ENCODE measurements around the gene BASP1. TPM values are rescaled to one million over a fixed set of nuclear protein-coding genes. Genes with fewer than 3 reads are reported as not detected.
A peak's percentile ranks its signal among the peaks of the same experiment; 100 is the strongest.

BASP1 gene
- total and polyA plus RNA-seq, 7 experiments from 2014 or later: 0.23 to 9.6 (median 1.2) TPM; not detected in 1

DNA sequence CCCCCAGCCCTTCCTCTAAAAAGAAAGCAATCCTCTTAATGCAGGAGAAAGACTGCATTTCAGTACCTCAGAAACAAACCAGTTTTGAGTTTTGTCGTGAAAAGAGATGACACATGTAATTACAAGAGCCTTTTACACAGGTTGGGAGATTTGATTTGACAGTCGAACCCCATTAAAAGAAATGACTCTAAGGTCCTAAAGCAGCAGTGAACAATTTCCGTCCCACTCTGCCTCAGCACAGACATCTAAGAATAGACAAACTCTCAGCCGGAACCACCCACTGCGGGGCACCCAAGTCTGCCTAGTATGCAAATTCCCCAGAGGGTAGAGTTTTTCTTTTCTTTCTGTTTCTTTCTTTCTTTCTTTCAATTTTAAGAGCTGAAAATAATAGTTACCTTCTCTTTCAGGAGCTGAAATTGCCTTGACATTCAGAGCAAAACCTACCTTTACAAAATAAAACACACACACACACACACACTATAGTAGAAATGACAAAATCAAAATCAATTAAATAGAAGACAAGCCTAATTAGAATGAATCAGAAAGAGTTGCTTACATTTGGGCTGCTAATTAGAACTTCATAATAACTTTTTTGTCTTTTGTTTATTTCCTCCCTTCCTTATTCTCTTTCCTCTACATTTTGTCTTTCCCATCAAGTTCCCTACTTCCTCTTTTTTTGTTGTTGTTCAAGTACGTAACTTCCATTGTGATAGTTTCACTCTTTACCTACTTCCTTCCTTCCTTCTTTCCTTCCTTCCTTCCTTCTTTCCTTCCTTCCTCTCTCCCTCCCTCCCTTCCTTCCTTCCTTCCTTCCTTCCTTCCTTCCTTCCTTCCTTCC is 65.1 kb downstream of the BASP1 start:
- Histone ChIP-seq H3K36me3 (ENCODE audit: control insufficient read depth in 2 of 3, insufficient read depth in 3 of 3, low read length in 3 of 3) (no peaks in the 10 kb centered on the region), H3K4me1 (ENCODE audit: control insufficient read depth in 2 of 2, insufficient read depth in 2 of 2, low read length in 2 of 2) (no peaks in the 10 kb centered on the region), H3K4me3 (ENCODE audit: low read length) (no peak overlapping the region), H3K27ac (ENCODE audit: low read depth, low read length) (no peak overlapping the region), H3K9me3 (ENCODE audit: control insufficient read depth in 2 of 3, low read length in 3 of 3) (no peaks in the 10 kb centered on the region), H3K27me3 (ENCODE audit: control insufficient read depth in 2 of 2, insufficient read depth in 2 of 2, low read length in 2 of 2) (no peaks in the 10 kb centered on the region)
- ATAC-seq: no peak
- Mint-ChIP-seq H3K9me3 (peaks cover 0 to 16% (median 4%) of the 10 kb centered on the region in 11 donors), H3K27me3 (peaks cover 0 to 4% (median 0%) of the 10 kb centered on the region in 5 donors), H3K36me3 (no peaks in the 10 kb centered on the region), H3K27ac (peak overlapping the region in 1 of 9 donors; percentile 32), H3K4me3 (no peak overlapping the region), H3K4me1 (peaks cover 0 to 8% (median 0%) of the 10 kb centered on the region in 7 donors)
- ChIA-PET POLR2A (no interaction called here), CTCF (no interaction called here)
- intact Hi-C loops (cut with micrococcal nuclease): no loop called here
- no peak for DNase-seq

DNA sequence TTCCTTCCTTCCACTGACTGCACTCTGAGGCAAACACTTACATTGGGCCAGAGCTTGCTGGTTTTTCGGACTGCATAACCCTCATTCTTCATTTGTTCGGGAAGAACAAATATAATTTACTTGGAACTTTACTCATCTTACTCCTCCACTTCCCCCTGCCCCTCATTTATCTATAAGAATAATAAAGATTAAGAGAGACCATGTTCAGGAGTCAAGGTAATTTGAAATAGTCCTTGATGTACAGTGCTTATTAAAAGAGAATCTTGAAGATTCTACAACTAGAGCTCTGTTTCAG is 65.6 kb downstream of the BASP1 start:
- POLR2A ChIA-PET: no interaction called here
- H3K27ac ChIP-seq (ENCODE audit: low read depth, low read length): no peak overlapping the region
- H3K36me3 Mint-ChIP-seq: no peaks in the 10 kb centered on the region

DNA sequence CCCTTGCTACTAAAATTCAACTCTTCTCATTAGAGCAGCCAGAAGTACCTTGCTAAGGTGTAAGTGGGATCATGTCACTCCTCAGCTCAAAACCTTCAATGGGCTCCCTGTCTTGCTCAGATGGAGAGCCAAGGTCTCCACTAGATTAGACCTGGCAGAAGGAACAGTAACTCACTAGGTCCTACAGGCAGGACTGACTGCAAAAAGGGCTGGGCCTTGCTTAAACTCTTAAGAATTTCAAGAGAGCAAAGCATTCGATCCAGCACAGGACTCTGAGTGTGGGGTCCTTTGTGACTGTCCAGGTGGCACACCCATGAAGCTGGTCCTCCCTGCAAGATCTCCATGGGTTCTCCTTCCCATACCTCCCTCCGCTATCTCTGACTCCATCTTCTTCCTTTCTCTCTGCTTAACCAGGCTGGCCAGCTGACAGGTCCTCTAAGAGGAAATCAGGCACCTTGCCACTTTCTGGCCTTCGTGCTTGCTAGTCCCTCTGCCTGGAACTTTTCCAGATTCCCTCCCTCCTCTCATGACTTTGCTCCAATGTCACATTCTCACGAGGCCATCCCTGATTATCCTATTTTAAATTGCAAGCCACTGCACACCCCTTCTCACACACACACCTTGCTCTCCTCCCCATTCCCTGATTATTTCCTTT is 70.2 kb downstream of the BASP1 start:
- Histone ChIP-seq H3K9me3 (ENCODE audit: control insufficient read depth in 2 of 3, low read length in 3 of 3) (no peaks in the 10 kb centered on the region), H3K27me3 (ENCODE audit: control insufficient read depth in 2 of 2, insufficient read depth in 2 of 2, low read length in 2 of 2) (no peaks in the 10 kb centered on the region), H3K36me3 (ENCODE audit: control insufficient read depth in 2 of 3, insufficient read depth in 3 of 3, low read length in 3 of 3) (no peaks in the 10 kb centered on the region), H3K27ac (ENCODE audit: low read depth, low read length) (no peak overlapping the region), H3K4me1 (ENCODE audit: control insufficient read depth in 2 of 2, insufficient read depth in 2 of 2, low read length in 2 of 2) (no peaks in the 10 kb centered on the region), H3K4me3 (ENCODE audit: low read length) (no peak overlapping the region)
- Mint-ChIP-seq H3K4me1 (peaks cover 0 to 5% (median 0%) of the 10 kb centered on the region in 7 donors), H3K9me3 (peaks cover 6 to 22% (median 10%) of the 10 kb centered on the region in 11 donors), H3K4me3 (no peak overlapping the region), H3K27ac (no peak overlapping the region), H3K27me3 (peaks cover 0 to 4% (median 0%) of the 10 kb centered on the region in 5 donors), H3K36me3 (no peaks in the 10 kb centered on the region)
- CTCF ChIA-PET: no interaction called here
- no peak for DNase-seq
- POLR2A ChIA-PET: no interaction called here
- ATAC-seq: no peak
- intact Hi-C loops (cut with micrococcal nuclease): no loop called here

More for the DNA sequence above, 65.6 kb downstream of the BASP1 start:
- Histone ChIP-seq H3K4me3 (ENCODE audit: low read length) (no peak overlapping the region), H3K4me1 (ENCODE audit: control insufficient read depth in 2 of 2, insufficient read depth in 2 of 2, low read length in 2 of 2) (no peaks in the 10 kb centered on the region), H3K36me3 (ENCODE audit: control insufficient read depth in 2 of 3, insufficient read depth in 3 of 3, low read length in 3 of 3) (no peaks in the 10 kb centered on the region), H3K9me3 (ENCODE audit: control insufficient read depth in 2 of 3, low read length in 3 of 3) (no peaks in the 10 kb centered on the region), H3K27me3 (ENCODE audit: control insufficient read depth in 2 of 2, insufficient read depth in 2 of 2, low read length in 2 of 2) (no peaks in the 10 kb centered on the region)
- ATAC-seq (no peak), DNase-seq (no peak)
- CTCF ChIA-PET: no interaction called here
- no peak overlapping the region for H3K4me3 Mint-ChIP-seq
- H3K9me3 Mint-ChIP-seq: peaks cover 1 to 19% (median 5%) of the 10 kb centered on the region in 11 donors
- peaks cover 0 to 8% (median 0%) of the 10 kb centered on the region in 7 donors for H3K4me1 Mint-ChIP-seq
- H3K27ac Mint-ChIP-seq: no peak overlapping the region
- H3K27me3 Mint-ChIP-seq: peaks cover 0 to 4% (median 0%) of the 10 kb centered on the region in 5 donors
- intact Hi-C loops (cut with micrococcal nuclease): no loop called here

DNA sequence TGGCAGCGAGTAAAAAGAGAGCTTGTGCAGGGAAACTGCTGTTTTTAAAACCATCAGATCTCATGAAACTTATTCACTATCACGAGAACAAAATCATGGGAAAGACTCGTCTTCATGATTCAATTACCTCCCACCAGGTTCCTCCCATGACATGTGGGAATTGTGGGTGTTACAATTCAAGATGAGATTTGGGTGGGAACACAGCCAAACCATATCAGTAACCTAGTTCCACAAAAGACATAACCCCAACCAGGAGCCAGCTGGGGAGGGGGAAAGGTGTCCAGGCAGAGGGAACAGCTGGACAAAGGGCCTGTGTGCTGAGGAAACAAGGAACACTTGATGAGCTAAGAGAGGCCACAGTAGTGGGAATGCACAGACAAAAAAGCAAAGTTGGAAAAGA is 71.1 kb downstream of the BASP1 start:
- Histone ChIP-seq H3K36me3 (ENCODE audit: control insufficient read depth in 2 of 3, insufficient read depth in 3 of 3, low read length in 3 of 3) (no peaks in the 10 kb centered on the region), H3K4me1 (ENCODE audit: control insufficient read depth in 2 of 2, insufficient read depth in 2 of 2, low read length in 2 of 2) (no peaks in the 10 kb centered on the region), H3K9me3 (ENCODE audit: control insufficient read depth in 2 of 3, low read length in 3 of 3) (no peaks in the 10 kb centered on the region), H3K27me3 (ENCODE audit: control insufficient read depth in 2 of 2, insufficient read depth in 2 of 2, low read length in 2 of 2) (no peaks in the 10 kb centered on the region), H3K4me3 (ENCODE audit: low read length) (no peak overlapping the region), H3K27ac (ENCODE audit: low read depth, low read length) (no peak overlapping the region)
- DNase-seq (no peak), ATAC-seq (no peak)
- H3K4me3 Mint-ChIP-seq: no peak overlapping the region
- H3K36me3 Mint-ChIP-seq: no peaks in the 10 kb centered on the region
- H3K27ac Mint-ChIP-seq: no peak overlapping the region
- ChIA-PET POLR2A (no interaction called here), CTCF (no interaction called here)
- H3K27me3 Mint-ChIP-seq: peaks cover 0 to 4% (median 0%) of the 10 kb centered on the region in 5 donors
- H3K4me1 Mint-ChIP-seq: peaks cover 0 to 2% (median 0%) of the 10 kb centered on the region in 7 donors
- peaks cover 5 to 16% (median 10%) of the 10 kb centered on the region in 11 donors for H3K9me3 Mint-ChIP-seq
- intact Hi-C loops (cut with micrococcal nuclease): no loop called here

DNA sequence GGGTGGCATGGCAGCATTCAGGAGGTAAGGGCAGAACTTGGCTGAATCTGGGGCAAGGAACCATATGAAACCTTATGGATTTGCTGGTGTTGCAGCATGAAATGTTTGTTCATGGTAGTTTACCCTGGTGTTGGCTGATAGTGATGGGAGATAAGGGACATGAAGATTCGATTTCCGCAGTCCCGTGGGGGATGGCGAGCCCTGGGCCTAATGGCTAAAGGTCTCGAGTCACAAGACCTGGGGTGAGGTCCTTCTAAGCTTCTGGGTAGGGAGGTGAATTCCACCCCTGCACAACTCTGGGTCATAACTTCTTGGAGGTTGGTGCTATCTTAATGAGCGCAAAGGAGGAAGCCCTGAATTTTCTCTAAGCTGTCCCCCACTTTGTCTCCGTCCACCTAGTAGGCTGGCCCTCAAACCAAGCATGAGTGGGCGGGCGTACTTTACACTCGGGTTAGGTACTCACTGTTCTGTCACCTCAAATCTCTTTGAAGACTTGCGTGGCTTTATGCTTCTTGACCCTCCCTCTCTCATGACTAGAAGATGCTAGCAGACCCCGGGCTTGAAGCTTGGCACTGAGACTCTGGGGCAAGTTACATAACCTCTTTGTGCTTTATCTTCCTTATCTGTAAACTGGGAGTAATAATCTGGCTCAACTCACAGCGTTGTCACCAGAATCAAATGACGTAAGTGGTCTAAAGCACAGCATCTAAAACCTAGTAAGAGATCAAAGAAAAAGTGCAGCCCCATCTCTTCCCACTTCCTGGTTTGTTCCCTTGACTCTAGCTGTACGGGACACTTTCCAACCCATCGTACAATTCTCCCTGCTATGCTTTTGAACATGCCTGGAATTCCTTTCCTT is 72.5 kb downstream of the BASP1 start:
- no peaks in the 10 kb centered on the region for H3K36me3 ChIP-seq (ENCODE audit: control insufficient read depth in 2 of 3, insufficient read depth in 3 of 3, low read length in 3 of 3)
- H3K4me3 ChIP-seq (ENCODE audit: low read length): no peak overlapping the region
- peaks cover 0 to 4% (median 0%) of the 10 kb centered on the region in 5 donors for H3K27me3 Mint-ChIP-seq
- no peaks in the 10 kb centered on the region for H3K9me3 ChIP-seq (ENCODE audit: control insufficient read depth in 2 of 3, low read length in 3 of 3)
- H3K9me3 Mint-ChIP-seq: peaks cover 5 to 15% (median 10%) of the 10 kb centered on the region in 11 donors
- H3K4me1 ChIP-seq (ENCODE audit: control insufficient read depth in 2 of 2, insufficient read depth in 2 of 2, low read length in 2 of 2): no peaks in the 10 kb centered on the region
- H3K27me3 ChIP-seq (ENCODE audit: control insufficient read depth in 2 of 2, insufficient read depth in 2 of 2, low read length in 2 of 2): no peaks in the 10 kb centered on the region
- H3K4me1 Mint-ChIP-seq: peaks cover 0 to 2% (median 0%) of the 10 kb centered on the region in 7 donors
- POLR2A ChIA-PET: no interaction called here
- no peak overlapping the region for H3K27ac Mint-ChIP-seq
- no peak for DNase-seq
- no peak overlapping the region for H3K27ac ChIP-seq (ENCODE audit: low read depth, low read length)
- CTCF ChIA-PET: no interaction called here
- no peak for ATAC-seq
- H3K36me3 Mint-ChIP-seq: no peaks in the 10 kb centered on the region
- intact Hi-C loops (cut with micrococcal nuclease): no loop called here
- H3K4me3 Mint-ChIP-seq: no peak overlapping the region

DNA sequence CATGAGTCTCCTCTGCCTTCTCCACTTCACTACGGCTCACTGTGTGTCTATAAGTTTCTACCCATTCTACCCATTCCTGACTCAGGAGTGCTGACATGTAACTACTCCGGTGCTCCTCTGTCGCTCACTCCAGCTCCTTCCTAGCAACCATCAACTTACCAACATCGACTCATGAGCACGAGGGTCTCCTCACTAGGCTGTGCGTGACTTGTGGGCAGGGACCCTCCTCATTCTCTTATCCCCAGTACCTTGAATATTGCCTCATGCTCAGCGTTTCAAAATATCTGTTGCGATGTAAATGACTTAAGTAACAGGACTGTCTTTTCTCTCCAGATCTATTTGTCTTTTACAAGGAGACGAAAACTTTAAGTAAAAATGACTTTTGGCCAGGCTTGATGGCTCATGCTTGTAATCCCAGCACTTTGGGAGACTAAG is 73.1 kb downstream of the BASP1 start:
- ChIA-PET POLR2A (no interaction called here), CTCF (no interaction called here)
- H3K9me3 Mint-ChIP-seq: peaks cover 5 to 15% (median 9%) of the 10 kb centered on the region in 11 donors
- no peaks in the 10 kb centered on the region for H3K36me3 Mint-ChIP-seq
- H3K4me1 Mint-ChIP-seq: peaks cover 0 to 2% (median 0%) of the 10 kb centered on the region in 7 donors
- no peaks in the 10 kb centered on the region for H3K9me3 ChIP-seq (ENCODE audit: control insufficient read depth in 2 of 3, low read length in 3 of 3)
- H3K4me3 Mint-ChIP-seq: no peak overlapping the region
- peaks cover 0 to 4% (median 0%) of the 10 kb centered on the region in 5 donors for H3K27me3 Mint-ChIP-seq
- no peaks in the 10 kb centered on the region for H3K4me1 ChIP-seq (ENCODE audit: control insufficient read depth in 2 of 2, insufficient read depth in 2 of 2, low read length in 2 of 2)
- ATAC-seq: no peak
- no peak overlapping the region for H3K27ac Mint-ChIP-seq
- no peaks in the 10 kb centered on the region for H3K27me3 ChIP-seq (ENCODE audit: control insufficient read depth in 2 of 2, insufficient read depth in 2 of 2, low read length in 2 of 2)
- no peak for DNase-seq
- no peak overlapping the region for H3K4me3 ChIP-seq (ENCODE audit: low read length)
- H3K36me3 ChIP-seq (ENCODE audit: control insufficient read depth in 2 of 3, insufficient read depth in 3 of 3, low read length in 3 of 3): no peaks in the 10 kb centered on the region
- no peak overlapping the region for H3K27ac ChIP-seq (ENCODE audit: low read depth, low read length)
- intact Hi-C loops (cut with micrococcal nuclease): no loop called here

All from naive thymus-derived CD4-positive, alpha-beta T cell (primary cell).